ENCODE measurements around the gene BARHL2. TPM values are rescaled to one million over a fixed set of nuclear protein-coding genes. Genes with fewer than 3 reads are reported as not detected.

BARHL2 gene
- total and polyA plus RNA-seq, 10 of the 15 experiments (the other 5 are each of a cell fraction or from before 2014, with no cell fraction given), result not detected

- Histone ChIP-seq H3K79me2 (ENCODE audit: control insufficient read depth, insufficient read depth, low read length) (no peaks in the 10 kb centered on the region), H3K4me1 (ENCODE audit: control insufficient read depth, insufficient read depth, low read length) (no peaks in the 10 kb centered on the region), H3K27ac (ENCODE audit: control insufficient read depth, insufficient read depth) (no peak overlapping the region), H3K4me3 (no peak overlapping the region), H3K27me3 (replicated peaks in 1 of 2; ENCODE audit: control insufficient read depth in 2 of 2, insufficient read depth in 2 of 2, low read length in 1 of 2) (0 out of 4 replicates have a peak, but pooled peaks cover 0 to 1% of the 10 kb centered on the region in 2 experiments), H3K9me3 (replicated peaks; ENCODE audit: control insufficient read depth, insufficient read depth, low read length) (no peaks in the 10 kb centered on the region), H2AFZ (ENCODE audit: control insufficient read depth, low read depth, low read length) (no peak overlapping the region), H4K20me1 (ENCODE audit: control insufficient read depth, insufficient read depth) (no peaks in the 10 kb centered on the region), H3K4me2 (ENCODE audit: control insufficient read depth, insufficient read depth) (no peak overlapping the region), H3K36me3 (ENCODE audit: control insufficient read depth in 2 of 2, insufficient read depth in 2 of 2, low read length in 1 of 2) (no peaks in the 10 kb centered on the region), H3K9ac (ENCODE audit: control insufficient read depth, insufficient read depth, low read length) (no peak overlapping the region)
- ChIA-PET POLR2A (no interaction called here), RAD21 (ENCODE audit: unreplicated experiment) (no interaction called here), CTCF (no interaction called here), SMC1A (ENCODE audit: uncharacterized antibody, unreplicated experiment) (no interaction called here)
- BruUV-seq (replicated peaks), result no TSS peak
- intact Hi-C loops (cut with micrococcal nuclease; ENCODE audit: unreplicated experiment), result no loop called here
- ATAC-seq (no peak), FAIRE-seq (no peak), DNase-seq (ENCODE audit: low read depth, low spot score) (no peak)
- in situ Hi-C loops (cut with MboI), result no loop called here
- WGBS (ENCODE audit: insufficient coverage, insufficient replicate concordance, low lambda C conversion rate, missing lambda C conversion rate), result 82% methylated on average over 1 of the region's 1 CpG
- no peak for TF ChIP-seq CHD2 (IDR thresholded peaks at IDR 0.05; ENCODE audit: borderline replicate concordance, low read depth, low read length)
- TF ChIP-seq CREM (IDR thresholded peaks at IDR 0.05; ENCODE audit: low read depth), result no peak
- TF ChIP-seq MTA3 (IDR thresholded peaks at IDR 0.05; ENCODE audit: borderline replicate concordance, low read length), result no peak
- TF ChIP-seq, protein P1, sequence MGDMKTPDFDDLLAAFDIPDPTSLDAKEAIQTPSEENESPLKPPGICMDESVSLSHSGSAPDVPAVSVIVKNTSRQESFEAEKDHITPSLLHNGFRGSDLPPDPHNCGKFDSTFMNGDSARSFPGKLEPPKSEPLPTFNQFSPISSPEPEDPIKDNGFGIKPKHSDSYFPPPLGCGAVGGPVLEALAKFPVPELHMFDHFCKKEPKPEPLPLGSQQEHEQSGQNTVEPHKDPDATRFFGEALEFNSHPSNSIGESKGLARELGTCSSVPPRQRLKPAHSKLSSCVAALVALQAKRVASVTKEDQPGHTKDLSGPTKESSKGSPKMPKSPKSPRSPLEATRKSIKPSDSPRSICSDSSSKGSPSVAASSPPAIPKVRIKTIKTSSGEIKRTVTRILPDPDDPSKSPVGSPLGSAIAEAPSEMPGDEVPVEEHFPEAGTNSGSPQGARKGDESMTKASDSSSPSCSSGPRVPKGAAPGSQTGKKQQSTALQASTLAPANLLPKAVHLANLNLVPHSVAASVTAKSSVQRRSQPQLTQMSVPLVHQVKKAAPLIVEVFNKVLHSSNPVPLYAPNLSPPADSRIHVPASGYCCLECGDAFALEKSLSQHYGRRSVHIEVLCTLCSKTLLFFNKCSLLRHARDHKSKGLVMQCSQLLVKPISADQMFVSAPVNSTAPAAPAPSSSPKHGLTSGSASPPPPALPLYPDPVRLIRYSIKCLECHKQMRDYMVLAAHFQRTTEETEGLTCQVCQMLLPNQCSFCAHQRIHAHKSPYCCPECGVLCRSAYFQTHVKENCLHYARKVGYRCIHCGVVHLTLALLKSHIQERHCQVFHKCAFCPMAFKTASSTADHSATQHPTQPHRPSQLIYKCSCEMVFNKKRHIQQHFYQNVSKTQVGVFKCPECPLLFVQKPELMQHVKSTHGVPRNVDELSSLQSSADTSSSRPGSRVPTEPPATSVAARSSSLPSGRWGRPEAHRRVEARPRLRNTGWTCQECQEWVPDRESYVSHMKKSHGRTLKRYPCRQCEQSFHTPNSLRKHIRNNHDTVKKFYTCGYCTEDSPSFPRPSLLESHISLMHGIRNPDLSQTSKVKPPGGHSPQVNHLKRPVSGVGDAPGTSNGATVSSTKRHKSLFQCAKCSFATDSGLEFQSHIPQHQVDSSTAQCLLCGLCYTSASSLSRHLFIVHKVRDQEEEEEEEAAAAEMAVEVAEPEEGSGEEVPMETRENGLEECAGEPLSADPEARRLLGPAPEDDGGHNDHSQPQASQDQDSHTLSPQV (IDR thresholded peaks at IDR 0.05), result no peak
- TF ChIP-seq SIN3A (IDR thresholded peaks at IDR 0.05; ENCODE audit: low read depth, low read length), result no peak
- TF ChIP-seq BACH1 (IDR thresholded peaks at IDR 0.05; ENCODE audit: borderline replicate concordance), result no peak
- TF ChIP-seq ZNF24 (IDR thresholded peaks at IDR 0.05), result no peak
- TF ChIP-seq PML (IDR thresholded peaks at IDR 0.05; ENCODE audit: low read length), result no peak
- TF ChIP-seq SMAD1 (IDR thresholded peaks at IDR 0.05; ENCODE audit: low read depth, partially characterized antibody), result no peak
- no peak for TF ChIP-seq POLR2AphosphoS5 (IDR thresholded peaks at IDR 0.05; ENCODE audit: low read length)
- TF ChIP-seq EP300 (IDR thresholded peaks at IDR 0.05; ENCODE audit: borderline replicate concordance in 1 of 2, control insufficient read depth in 1 of 2, low read depth in 2 of 2, low read length in 2 of 2), result no peak
- no peak for TF ChIP-seq NR2F1 (conservative IDR thresholded peaks at IDR 0.05)
- TF ChIP-seq IKZF2 (IDR thresholded peaks at IDR 0.05), result no peak
- TF ChIP-seq ZBTB11 (CRISPR knock-in tag; IDR thresholded peaks at IDR 0.05), result no peak
- no peak for TF ChIP-seq FOXM1 (IDR thresholded peaks at IDR 0.05; ENCODE audit: low read depth, low read length)
- no peak for TF ChIP-seq NFYB (IDR thresholded peaks at IDR 0.05; ENCODE audit: insufficient read depth, low read depth, low read length)
Measured at GRCh38 chr1:90746857-90747256, 29.8 kb upstream of the BARHL2 start.
